CD4-positive, alpha-beta T cell (primary cell): ENCODE measurements around the gene FNDC3B. TPM values are rescaled to one million over a fixed set of nuclear protein-coding genes. Genes with fewer than 3 reads are reported as not detected.

Experiments used
- ATAC-seq: fragments of 200-7000 bp; cut with Tn5 transposase; one replicate; pipeline ENCODE4 v1.10.0; 2022; ENCODE audit warnings: mild to moderate bottlenecking; ENCODE audit not compliant: poor library complexity
- CTCF ChIA-PET: fragments of 350-600 bp; sonication (Branson Sonifier 250); formaldehyde crosslinking; loops from one replicate; lab custom pipeline; 2021; ENCODE audit warnings: antibody characterized with exemption, inconsistent platforms; lab: Charles Lee
- POLR2A ChIA-PET: fragments of 350-600 bp; sonication (Branson Sonifier 250); formaldehyde crosslinking; loops from one replicate; lab custom pipeline; 2021; ENCODE audit warnings: antibody characterized with exemption, inconsistent platforms; lab: Charles Lee
- DNase-seq, 14 experiments: peaks; one replicate each; pipeline ENCODE4 v3.0.0-alpha.2; 2013 to 2020; ENCODE audit warnings: mixed read lengths in 2 of 14
- H3K27ac ChIP-seq, 2 donors: one replicate each; pipeline versions ENCODE4 v1.5.1 to v1.7.0; 2013; ENCODE audit warnings: low read length in 2 of 2, low read depth in 1 of 2, mild to moderate bottlenecking in 1 of 2
- H3K27me3 ChIP-seq, 2 experiments: 1 replicate in 1 of 2; 2 replicates in 1 of 2; pipeline versions ENCODE4 v1.6.1 to v1.7.0; 2013; ENCODE audit warnings: low read length in 2 of 2, control low read depth in 1 of 2, mild to moderate bottlenecking in 1 of 2, moderate library complexity in 1 of 2; ENCODE audit not compliant: insufficient read depth in 2 of 2, control insufficient read depth in 1 of 2
- H3K36me3 ChIP-seq: one replicate; pipeline ENCODE4 v1.6.1; 2013; ENCODE audit warnings: low read length, control low read depth; ENCODE audit not compliant: insufficient read depth
- H3K4me1 ChIP-seq: one replicate; pipeline ENCODE4 v1.6.1; 2013; ENCODE audit warnings: low read length, control low read depth; ENCODE audit not compliant: insufficient read depth
- H3K4me3 ChIP-seq: one replicate; pipeline ENCODE4 v1.5.1; 2013; ENCODE audit warnings: mild to moderate bottlenecking, low read length, moderate library complexity
- H3K9me3 ChIP-seq, 2 experiments: 1 replicate in 1 of 2; 2 replicates in 1 of 2; pipeline versions ENCODE4 v1.6.1 to v1.7.0; 2013; ENCODE audit warnings: low read length in 2 of 2, mild to moderate bottlenecking in 2 of 2, control low read depth in 1 of 2, moderate library complexity in 1 of 2; ENCODE audit not compliant: control insufficient read depth in 1 of 2, insufficient read depth in 1 of 2
- H3K27ac Mint-ChIP-seq: one replicate; pipeline ENCODE4 v1.8.0; 2020; ENCODE audit warnings: mixed read lengths
- H3K27me3 Mint-ChIP-seq: one replicate; pipeline ENCODE4 v1.8.0; 2021; ENCODE audit warnings: mixed read lengths
- H3K36me3 Mint-ChIP-seq: one replicate; pipeline ENCODE4 v1.8.0; 2021; ENCODE audit warnings: low read depth, mixed read lengths
- H3K4me1 Mint-ChIP-seq: one replicate; pipeline ENCODE4 v1.8.0; 2021; ENCODE audit warnings: low read depth, mixed read lengths
- H3K4me3 Mint-ChIP-seq: one replicate; pipeline ENCODE4 v1.8.0; 2020; ENCODE audit warnings: mild to moderate bottlenecking, mixed read lengths
- H3K9me3 Mint-ChIP-seq: one replicate; pipeline ENCODE4 v1.8.0; 2020; ENCODE audit warnings: mixed read lengths
- CTCF ChIP-seq: fragments of 200-600 bp; IDR thresholded peaks from one replicate; pipeline ENCODE4 v1.8.0; 2022; ENCODE audit warnings: antibody characterized with exemption, mild to moderate bottlenecking
- intact Hi-C, 2 experiments: fragments of 100-400 bp; cut with DNase I in 1 of 2; cut with micrococcal nuclease in 1 of 2; formaldehyde crosslinking; loops; one replicate each; pipeline versions ENCODE4 v1.15.1 to v1.9.0; 2023 to 2025; cut with DNase I, micrococcal nuclease
- total RNA-seq, 174 experiments: library from RNA in 2 of 174; stranded (reverse) in 2 of 174; gene quantifications; one replicate each; pipeline ENCODE4 v1.2.3 and lab custom pipeline; 2021 to 2026

The FNDC3B gene
- total RNA-seq, 2 experiments from 2014 or later: 26.1 to 28.7 TPM

GRCh38 chr3:172125963-172126457 lies 86.6 kb downstream of the FNDC3B start:
- no peaks in the 10 kb centered on the region for H3K9me3 ChIP-seq
- ATAC-seq (no peak), DNase-seq (no peak)
- H3K9me3 Mint-ChIP-seq: no peaks in the 10 kb centered on the region
- H3K27ac ChIP-seq: no peak overlapping the region
- no peak overlapping the region for H3K4me3 Mint-ChIP-seq
- no peak overlapping the region for H3K4me3 ChIP-seq
- ChIA-PET CTCF (no interaction called here), POLR2A (no interaction called here)
- intact Hi-C loops: no loop called here
- TF ChIP-seq CTCF: no peak
- no peaks in the 10 kb centered on the region for H3K27me3 Mint-ChIP-seq
- peaks cover 18% of the 10 kb centered on the region for H3K4me1 Mint-ChIP-seq
- no peaks in the 10 kb centered on the region for H3K27me3 ChIP-seq
- peaks cover 12% of the 10 kb centered on the region for H3K4me1 ChIP-seq
- H3K36me3 Mint-ChIP-seq: peaks cover 17% of the 10 kb centered on the region
- no peaks in the 10 kb centered on the region for H3K36me3 ChIP-seq
- H3K27ac Mint-ChIP-seq: no peak overlapping the region

- peaks cover 15% of the 10 kb centered on the region for H3K4me1 ChIP-seq
- TF ChIP-seq CTCF: no peak
- H3K9me3 ChIP-seq: no peaks in the 10 kb centered on the region
- CTCF ChIA-PET: no interaction called here
- Mint-ChIP-seq H3K27ac (no peak overlapping the region), H3K4me1 (peaks cover 20% of the 10 kb centered on the region), H3K36me3 (peaks cover 17% of the 10 kb centered on the region), H3K27me3 (no peaks in the 10 kb centered on the region), H3K4me3 (no peak overlapping the region), H3K9me3 (no peaks in the 10 kb centered on the region)
- POLR2A ChIA-PET: no interaction called here
- H3K36me3 ChIP-seq: no peaks in the 10 kb centered on the region
- no peak overlapping the region for H3K27ac ChIP-seq
- no peak for ATAC-seq
- H3K27me3 ChIP-seq: no peaks in the 10 kb centered on the region
- H3K4me3 ChIP-seq: no peak overlapping the region
- DNase-seq: no peak
- intact Hi-C loops: no loop called here
These were observed 87.4 kb downstream of the FNDC3B start for GRCh38 chr3:172126741-172127140.

GRCh38 chr3:172127141-172127540 lies 87.8 kb downstream of the FNDC3B start:
- Mint-ChIP-seq H3K27ac (no peak overlapping the region), H3K27me3 (no peaks in the 10 kb centered on the region), H3K4me1 (peaks cover 24% of the 10 kb centered on the region), H3K4me3 (no peak overlapping the region), H3K9me3 (no peaks in the 10 kb centered on the region), H3K36me3 (peaks cover 17% of the 10 kb centered on the region)
- intact Hi-C loops: no loop called here
- Histone ChIP-seq H3K9me3 (no peaks in the 10 kb centered on the region), H3K27me3 (no peaks in the 10 kb centered on the region), H3K4me3 (no peak overlapping the region), H3K36me3 (no peaks in the 10 kb centered on the region), H3K4me1 (peaks cover 18% of the 10 kb centered on the region), H3K27ac (no peak overlapping the region)
- DNase-seq: no peak
- ChIA-PET POLR2A (no interaction called here), CTCF (no interaction called here)
- TF ChIP-seq CTCF: no peak
- ATAC-seq: no peak
